K562 (cell line): ENCODE data around the gene DNAAF1. TPM values are rescaled to one million over a fixed set of nuclear protein-coding genes. Genes with fewer than 3 reads are reported as not detected.

ENCODE experiments used
- E4F1 ChIP-seq: fragments of 250-450 bp; sonication (Bioruptor Pico); IDR thresholded peaks from 2 replicates; pipeline ENCODE4 v1.5.0; 2021; ENCODE audit warnings: mild to moderate bottlenecking, borderline replicate concordance
- HNRNPL ChIP-seq: fragments of 200-400 bp; formaldehyde crosslinking; IDR thresholded peaks from 2 replicates; pipeline ENCODE4 v1.6.1; 2017; ENCODE audit warnings: low read depth, mild to moderate bottlenecking, low read length
- KLF1 ChIP-seq: fragments of 450-650 bp; IDR thresholded peaks from 2 replicates; pipeline ENCODE4 v1.6.1; 2016; ENCODE audit warnings: missing genetic modification characterization, missing compliant biosample characterization
- PHF8 ChIP-seq: fragments of 200-600 bp; sonication (generic); IDR thresholded peaks from 2 replicates; pipeline ENCODE4 v1.6.1; 2012; ENCODE audit warnings: mixed run types, mild to moderate bottlenecking, inconsistent platforms, low read length, moderate library complexity, borderline replicate concordance
- ZNF165 ChIP-seq: fragments of 250-450 bp; sonication (Bioruptor Pico); IDR thresholded peaks from 2 replicates; pipeline ENCODE4 v1.4.0; 2020; ENCODE audit warnings: borderline replicate concordance
- ZNF23 ChIP-seq: fragments of 250-450 bp; sonication (Bioruptor Pico); IDR thresholded peaks from 2 replicates; pipeline ENCODE4 v1.4.0; 2020; ENCODE audit warnings: mild to moderate bottlenecking
- ZNF277 ChIP-seq: fragments of 250-450 bp; sonication (Bioruptor Pico); IDR thresholded peaks from 2 replicates; pipeline ENCODE4 v1.8.0; 2022; ENCODE audit warnings: inconsistent platforms, mild to moderate bottlenecking, moderate library complexity, borderline replicate concordance
- ZNF79 ChIP-seq: fragments of 250-450 bp; sonication (Bioruptor Pico); IDR thresholded peaks from 2 replicates; pipeline ENCODE4 v1.4.0; 2020; ENCODE audit warnings: low read depth, mild to moderate bottlenecking, moderate library complexity
- polyA plus RNA-seq, 8 experiments: library from polyadenylated mRNA; depleted of rRNA in 4 of 8; stranded (reverse) in 5 of 8; unstranded in 3 of 8; fragments of >200 nt; fragmentation: Nextera tagmentation in 2 of 8; fragmentation: Illumina TruSeq in 1 of 8; extraction: Ambion mirVana in 2 of 8; extraction: Trizol in 1 of 8; gene quantifications; 2 replicates each; pipeline versions ENCODE4 v1.2.1 to v1.2.3, GENCODE V29; 2011 to 2014; ENCODE audit warnings: inconsistent platforms in 1 of 8, missing spikeins in 1 of 8
- total RNA-seq, 7 experiments: library from RNA; depleted of rRNA in 6 of 7; stranded (reverse); fragments of >200 nt in 6 of 7; fragmentation: Illumina TruSeq in 2 of 7; extraction: Trizol in 2 of 7; gene quantifications; 2 replicates each; pipeline versions ENCODE4 v1.2.1 to v1.2.3, GENCODE V29; 2011 to 2021; ENCODE audit warnings: low replicate concordance in 1 of 7
- TF ChIP-seq, protein P1 (sequence below): sonication (generic); formaldehyde crosslinking; IDR thresholded peaks from 2 replicates; pipeline ENCODE4 v1.9.0; 2022; ENCODE audit warnings: mild to moderate bottlenecking, missing genetic modification reagents
- TF ChIP-seq, protein P2 (sequence below): sonication (generic); formaldehyde crosslinking; IDR thresholded peaks from 2 replicates; pipeline ENCODE4 v1.5.0; 2020; ENCODE audit warnings: missing genetic modification reagents
- TF ChIP-seq, protein P3 (sequence below), 2 experiments: fragments of 450-650 bp; formaldehyde crosslinking in 1 of 2; IDR thresholded peaks; 2 replicates each; pipeline versions ENCODE4 v1.4.0 to v1.6.1; 2014 to 2020; ENCODE audit warnings: mild to moderate bottlenecking in 2 of 2, borderline replicate concordance in 1 of 2, low read depth in 1 of 2

Gene DNAAF1
- total and polyA plus RNA-seq, 9 of the 15 experiments (the other 6 are each of a cell fraction or from before 2014, with no cell fraction given): 0.01 TPM; not detected in 8

- TF ChIP-seq ZNF79 (CRISPR knock-in tag): no peak
- TF ChIP-seq, protein P1, sequence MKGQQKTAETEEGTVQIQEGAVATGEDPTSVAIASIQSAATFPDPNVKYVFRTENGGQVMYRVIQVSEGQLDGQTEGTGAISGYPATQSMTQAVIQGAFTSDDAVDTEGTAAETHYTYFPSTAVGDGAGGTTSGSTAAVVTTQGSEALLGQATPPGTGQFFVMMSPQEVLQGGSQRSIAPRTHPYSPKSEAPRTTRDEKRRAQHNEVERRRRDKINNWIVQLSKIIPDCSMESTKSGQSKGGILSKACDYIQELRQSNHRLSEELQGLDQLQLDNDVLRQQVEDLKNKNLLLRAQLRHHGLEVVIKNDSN (CRISPR knock-in tag): peak; percentile 51; the same call in 1 of the 2 replicates
- TF ChIP-seq, protein P2, sequence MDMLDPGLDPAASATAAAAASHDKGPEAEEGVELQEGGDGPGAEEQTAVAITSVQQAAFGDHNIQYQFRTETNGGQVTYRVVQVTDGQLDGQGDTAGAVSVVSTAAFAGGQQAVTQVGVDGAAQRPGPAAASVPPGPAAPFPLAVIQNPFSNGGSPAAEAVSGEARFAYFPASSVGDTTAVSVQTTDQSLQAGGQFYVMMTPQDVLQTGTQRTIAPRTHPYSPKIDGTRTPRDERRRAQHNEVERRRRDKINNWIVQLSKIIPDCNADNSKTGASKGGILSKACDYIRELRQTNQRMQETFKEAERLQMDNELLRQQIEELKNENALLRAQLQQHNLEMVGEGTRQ (CRISPR knock-in tag): no peak
- no peak for TF ChIP-seq KLF1 (tag)
- no peak for TF ChIP-seq PHF8
- TF ChIP-seq E4F1 (CRISPR knock-in tag): no peak
- no peak for TF ChIP-seq HNRNPL
- TF ChIP-seq ZNF23 (CRISPR knock-in tag): no peak
- no peak for TF ChIP-seq ZNF277 (CRISPR knock-in tag)
- TF ChIP-seq, protein P3, sequence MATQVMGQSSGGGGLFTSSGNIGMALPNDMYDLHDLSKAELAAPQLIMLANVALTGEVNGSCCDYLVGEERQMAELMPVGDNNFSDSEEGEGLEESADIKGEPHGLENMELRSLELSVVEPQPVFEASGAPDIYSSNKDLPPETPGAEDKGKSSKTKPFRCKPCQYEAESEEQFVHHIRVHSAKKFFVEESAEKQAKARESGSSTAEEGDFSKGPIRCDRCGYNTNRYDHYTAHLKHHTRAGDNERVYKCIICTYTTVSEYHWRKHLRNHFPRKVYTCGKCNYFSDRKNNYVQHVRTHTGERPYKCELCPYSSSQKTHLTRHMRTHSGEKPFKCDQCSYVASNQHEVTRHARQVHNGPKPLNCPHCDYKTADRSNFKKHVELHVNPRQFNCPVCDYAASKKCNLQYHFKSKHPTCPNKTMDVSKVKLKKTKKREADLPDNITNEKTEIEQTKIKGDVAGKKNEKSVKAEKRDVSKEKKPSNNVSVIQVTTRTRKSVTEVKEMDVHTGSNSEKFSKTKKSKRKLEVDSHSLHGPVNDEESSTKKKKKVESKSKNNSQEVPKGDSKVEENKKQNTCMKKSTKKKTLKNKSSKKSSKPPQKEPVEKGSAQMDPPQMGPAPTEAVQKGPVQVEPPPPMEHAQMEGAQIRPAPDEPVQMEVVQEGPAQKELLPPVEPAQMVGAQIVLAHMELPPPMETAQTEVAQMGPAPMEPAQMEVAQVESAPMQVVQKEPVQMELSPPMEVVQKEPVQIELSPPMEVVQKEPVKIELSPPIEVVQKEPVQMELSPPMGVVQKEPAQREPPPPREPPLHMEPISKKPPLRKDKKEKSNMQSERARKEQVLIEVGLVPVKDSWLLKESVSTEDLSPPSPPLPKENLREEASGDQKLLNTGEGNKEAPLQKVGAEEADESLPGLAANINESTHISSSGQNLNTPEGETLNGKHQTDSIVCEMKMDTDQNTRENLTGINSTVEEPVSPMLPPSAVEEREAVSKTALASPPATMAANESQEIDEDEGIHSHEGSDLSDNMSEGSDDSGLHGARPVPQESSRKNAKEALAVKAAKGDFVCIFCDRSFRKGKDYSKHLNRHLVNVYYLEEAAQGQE (IDR thresholded peaks at IDR 0.05; ENCODE audit: borderline replicate concordance): no peak
- TF ChIP-seq, protein P3 (CRISPR knock-in tag; IDR thresholded peaks at IDR 0.05; ENCODE audit: low read depth): no peak
- no peak for TF ChIP-seq ZNF165 (CRISPR knock-in tag)
These were observed 45.8 kb downstream of the DNAAF1 start, which contains the start of gene ADAD2 (continued) for GRCh38 chr16:84190731-84191388.
